HL-60 (cell line): Measurements from ENCODE around the gene GLYR1.

Source experiments
- DNase-seq, 2 experiments: peaks; one replicate each; pipeline ENCODE4 v3.0.0-alpha.2; 2010 to 2020; ENCODE audit warnings: low read depth in 1 of 2, low spot score in 1 of 2
- H3K27ac ChIP-seq: fragments of 250-450 bp; sonication (Bioruptor Pico); replicated peaks from 2 replicates; pipeline ENCODE4 v1.5.1; 2020; ENCODE audit warnings: mild to moderate bottlenecking, moderate library complexity
- H3K27me3 ChIP-seq: fragments of 250-450 bp; sonication (Bioruptor Pico); 2 replicates; pipeline ENCODE4 v1.5.1; 2021; ENCODE audit warnings: mild to moderate bottlenecking, moderate library complexity; ENCODE audit not compliant: insufficient read depth, poor library complexity, severe bottlenecking
- H3K4me3 ChIP-seq: replicated peaks from 2 replicates; pipeline ENCODE4 v1.5.1; 2011; ENCODE audit warnings: mild to moderate bottlenecking, control low read depth, low read length; ENCODE audit not compliant: insufficient read depth
- GABPA ChIP-seq: IDR thresholded peaks from 2 replicates; pipeline ENCODE4 v1.6.1; 2012; ENCODE audit warnings: low read depth
- POLR2AphosphoS5 ChIP-seq: IDR thresholded peaks from 2 replicates; pipeline ENCODE4 v1.6.1; 2012; ENCODE audit warnings: low read depth
- SPI1 ChIP-seq: IDR thresholded peaks from 2 replicates; pipeline ENCODE4 v1.6.1; 2012; ENCODE audit warnings: low read depth, mild to moderate bottlenecking, borderline replicate concordance
- TF ChIP-seq, protein P1 (sequence below): IDR thresholded peaks from 2 replicates; pipeline ENCODE4 v1.6.1; 2012; ENCODE audit warnings: low read depth; ENCODE audit not compliant: insufficient replicate concordance
- TF ChIP-seq, protein P2 (sequence below): IDR thresholded peaks from one replicate; pipeline ENCODE4 v1.5.1; 2011; ENCODE audit warnings: low read length, control low read depth, inconsistent platforms; ENCODE audit not compliant: insufficient read depth

Gene GLYR1

DNA sequence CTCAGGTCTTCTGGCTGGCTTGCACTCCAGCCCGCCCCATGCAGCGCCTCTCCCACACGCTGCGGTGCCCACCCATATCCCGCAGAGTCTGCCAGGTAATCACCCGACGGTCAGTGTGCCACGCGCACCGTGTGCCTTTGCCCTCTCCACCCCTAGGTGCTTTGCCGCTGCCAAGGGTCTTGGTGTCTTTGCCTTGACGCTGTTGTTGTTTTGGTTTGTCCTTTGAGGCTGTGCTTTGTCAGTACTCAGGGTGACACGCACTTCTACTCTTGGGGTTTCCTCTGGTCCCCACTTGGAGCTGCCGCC is 30.2 kb upstream of the GLYR1 start:
- Histone ChIP-seq H3K27me3 (no peaks in the 10 kb centered on the region), H3K4me3 (no peak overlapping the region), H3K27ac (no peak overlapping the region)
- DNase-seq: no peak
- TF ChIP-seq, protein P1, sequence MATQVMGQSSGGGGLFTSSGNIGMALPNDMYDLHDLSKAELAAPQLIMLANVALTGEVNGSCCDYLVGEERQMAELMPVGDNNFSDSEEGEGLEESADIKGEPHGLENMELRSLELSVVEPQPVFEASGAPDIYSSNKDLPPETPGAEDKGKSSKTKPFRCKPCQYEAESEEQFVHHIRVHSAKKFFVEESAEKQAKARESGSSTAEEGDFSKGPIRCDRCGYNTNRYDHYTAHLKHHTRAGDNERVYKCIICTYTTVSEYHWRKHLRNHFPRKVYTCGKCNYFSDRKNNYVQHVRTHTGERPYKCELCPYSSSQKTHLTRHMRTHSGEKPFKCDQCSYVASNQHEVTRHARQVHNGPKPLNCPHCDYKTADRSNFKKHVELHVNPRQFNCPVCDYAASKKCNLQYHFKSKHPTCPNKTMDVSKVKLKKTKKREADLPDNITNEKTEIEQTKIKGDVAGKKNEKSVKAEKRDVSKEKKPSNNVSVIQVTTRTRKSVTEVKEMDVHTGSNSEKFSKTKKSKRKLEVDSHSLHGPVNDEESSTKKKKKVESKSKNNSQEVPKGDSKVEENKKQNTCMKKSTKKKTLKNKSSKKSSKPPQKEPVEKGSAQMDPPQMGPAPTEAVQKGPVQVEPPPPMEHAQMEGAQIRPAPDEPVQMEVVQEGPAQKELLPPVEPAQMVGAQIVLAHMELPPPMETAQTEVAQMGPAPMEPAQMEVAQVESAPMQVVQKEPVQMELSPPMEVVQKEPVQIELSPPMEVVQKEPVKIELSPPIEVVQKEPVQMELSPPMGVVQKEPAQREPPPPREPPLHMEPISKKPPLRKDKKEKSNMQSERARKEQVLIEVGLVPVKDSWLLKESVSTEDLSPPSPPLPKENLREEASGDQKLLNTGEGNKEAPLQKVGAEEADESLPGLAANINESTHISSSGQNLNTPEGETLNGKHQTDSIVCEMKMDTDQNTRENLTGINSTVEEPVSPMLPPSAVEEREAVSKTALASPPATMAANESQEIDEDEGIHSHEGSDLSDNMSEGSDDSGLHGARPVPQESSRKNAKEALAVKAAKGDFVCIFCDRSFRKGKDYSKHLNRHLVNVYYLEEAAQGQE: no peak
- TF ChIP-seq, protein P2, sequence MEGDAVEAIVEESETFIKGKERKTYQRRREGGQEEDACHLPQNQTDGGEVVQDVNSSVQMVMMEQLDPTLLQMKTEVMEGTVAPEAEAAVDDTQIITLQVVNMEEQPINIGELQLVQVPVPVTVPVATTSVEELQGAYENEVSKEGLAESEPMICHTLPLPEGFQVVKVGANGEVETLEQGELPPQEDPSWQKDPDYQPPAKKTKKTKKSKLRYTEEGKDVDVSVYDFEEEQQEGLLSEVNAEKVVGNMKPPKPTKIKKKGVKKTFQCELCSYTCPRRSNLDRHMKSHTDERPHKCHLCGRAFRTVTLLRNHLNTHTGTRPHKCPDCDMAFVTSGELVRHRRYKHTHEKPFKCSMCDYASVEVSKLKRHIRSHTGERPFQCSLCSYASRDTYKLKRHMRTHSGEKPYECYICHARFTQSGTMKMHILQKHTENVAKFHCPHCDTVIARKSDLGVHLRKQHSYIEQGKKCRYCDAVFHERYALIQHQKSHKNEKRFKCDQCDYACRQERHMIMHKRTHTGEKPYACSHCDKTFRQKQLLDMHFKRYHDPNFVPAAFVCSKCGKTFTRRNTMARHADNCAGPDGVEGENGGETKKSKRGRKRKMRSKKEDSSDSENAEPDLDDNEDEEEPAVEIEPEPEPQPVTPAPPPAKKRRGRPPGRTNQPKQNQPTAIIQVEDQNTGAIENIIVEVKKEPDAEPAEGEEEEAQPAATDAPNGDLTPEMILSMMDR: no peak
- no peak for TF ChIP-seq GABPA
- TF ChIP-seq POLR2AphosphoS5: no peak
- TF ChIP-seq SPI1: no peak

DNA sequence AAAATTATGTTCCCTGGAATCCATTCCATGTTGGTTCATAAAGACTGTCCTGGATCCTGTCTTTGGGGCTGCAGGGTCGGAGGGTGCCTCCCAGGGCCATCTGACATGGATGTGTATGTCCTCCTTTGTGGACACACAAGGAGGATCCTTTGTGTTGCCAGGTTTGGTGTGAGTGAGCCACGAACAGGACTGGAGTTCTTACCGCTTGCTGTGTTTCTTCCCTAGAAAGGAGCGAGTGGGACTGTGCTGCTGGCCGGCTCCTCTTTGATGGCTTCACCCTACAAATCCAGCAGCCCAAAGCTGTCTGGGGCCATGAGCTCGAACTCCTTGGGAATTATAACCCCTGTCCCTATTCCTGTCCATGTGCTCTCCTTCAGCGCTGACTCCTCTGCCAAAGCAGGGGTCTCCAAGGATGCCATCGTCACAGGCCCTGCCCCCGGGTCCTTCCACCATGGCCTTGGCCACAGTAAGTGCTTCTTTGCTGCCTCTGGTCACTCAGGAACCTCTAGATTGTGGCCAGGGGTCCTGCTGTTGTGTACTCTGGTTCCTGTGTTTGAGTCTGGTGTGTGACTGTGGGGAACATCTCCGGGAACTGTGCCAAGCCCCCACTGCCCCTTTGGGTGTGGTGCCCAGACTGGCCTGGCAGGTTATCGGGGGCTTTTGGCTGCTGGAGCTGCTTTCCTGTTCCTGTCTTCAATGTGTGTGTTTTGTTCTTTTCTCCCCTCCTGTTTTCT is 29.7 kb upstream of the GLYR1 start:
- Histone ChIP-seq H3K4me3 (no peak overlapping the region), H3K27ac (no peak overlapping the region), H3K27me3 (no peaks in the 10 kb centered on the region)
- no peak for DNase-seq
- no peak for TF ChIP-seq SPI1
- TF ChIP-seq, protein P2: no peak
- TF ChIP-seq, protein P1: no peak
- TF ChIP-seq GABPA: no peak
- no peak for TF ChIP-seq POLR2AphosphoS5

DNA sequence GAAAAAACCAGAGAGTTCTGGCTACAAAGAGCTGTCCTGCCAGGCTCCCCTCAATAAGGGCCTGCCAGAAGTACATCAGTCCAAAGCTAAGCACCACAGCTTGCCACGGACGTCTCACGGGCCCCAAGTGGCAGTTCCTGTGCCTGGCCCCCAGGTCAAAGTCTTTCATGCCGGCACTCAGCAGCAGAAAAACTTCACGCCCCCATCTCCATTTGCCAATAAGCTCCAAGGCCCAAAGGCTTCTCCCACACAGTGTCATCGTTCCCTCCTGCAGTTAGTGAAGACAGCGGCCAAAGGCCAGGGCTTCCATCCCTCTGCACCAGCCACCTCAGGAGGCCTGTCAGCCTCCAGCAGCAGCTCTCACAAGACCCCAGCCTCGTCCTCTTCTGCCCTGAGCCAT is 27.6 kb upstream of the GLYR1 start:
- no peak for DNase-seq
- H3K27me3 ChIP-seq: no peaks in the 10 kb centered on the region
- TF ChIP-seq, protein P2: no peak
- no peak for TF ChIP-seq POLR2AphosphoS5
- TF ChIP-seq SPI1: no peak
- no peak for TF ChIP-seq GABPA
- TF ChIP-seq, protein P1: no peak
- no peak overlapping the region for H3K4me3 ChIP-seq
- no peak overlapping the region for H3K27ac ChIP-seq
